ENCODE measurements around the gene SOWAHC. TPM values are rescaled to one million over a fixed set of nuclear protein-coding genes. Genes with fewer than 3 reads are reported as not detected.
"Not testable (repeated sequence)": the region's sequence is repeated elsewhere in the genome, so short reads cannot be mapped to it uniquely, and the experiment has no call there.

Gene SOWAHC
- polyA plus RNA-seq, 1 experiment, result 5.2 TPM

DNA sequence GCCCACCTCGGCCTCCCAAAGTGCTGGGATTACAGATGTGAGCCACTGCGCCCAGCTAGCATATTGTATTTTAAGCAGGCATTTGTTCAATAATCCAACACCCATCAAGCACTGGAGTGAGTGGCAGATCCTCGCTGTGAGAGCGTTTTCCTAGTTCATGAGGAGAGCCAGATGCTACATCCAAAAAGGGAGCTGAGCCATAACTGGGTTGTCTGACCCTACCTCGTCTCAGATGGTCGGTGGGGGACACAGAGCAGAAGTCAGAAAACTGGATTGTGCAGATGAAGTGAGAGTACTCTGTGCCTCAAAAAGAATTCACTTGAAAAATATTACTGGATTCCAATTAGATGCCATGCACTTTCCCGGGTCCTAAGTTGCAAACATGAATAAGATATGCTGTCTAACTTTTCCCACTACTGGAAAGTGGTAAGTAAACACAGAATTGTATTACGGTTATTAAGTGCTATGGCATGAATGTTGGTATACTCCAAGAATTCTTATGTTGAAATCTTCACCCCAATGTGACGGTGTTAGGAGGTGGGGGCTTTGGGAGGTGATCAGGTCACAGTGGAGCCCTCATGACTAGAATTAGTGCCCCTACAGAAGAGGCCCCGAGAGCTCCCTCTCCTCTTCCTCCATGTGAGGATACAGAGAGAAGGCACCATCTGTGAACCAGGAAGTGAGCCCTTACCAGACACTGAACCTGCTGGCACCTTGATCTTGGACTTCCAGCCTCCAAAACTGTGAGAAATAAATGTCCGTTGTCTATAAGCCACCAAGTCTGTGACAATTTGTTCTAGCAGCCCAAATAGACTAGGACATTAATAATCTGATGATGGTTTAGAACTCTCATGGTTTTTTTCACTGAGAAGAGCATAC is 21.5 kb downstream of the SOWAHC start:
- H3K36me3 ChIP-seq (ENCODE audit: control insufficient read depth, insufficient read depth, low read length), result no peaks in the 10 kb centered on the region
- no peaks in the 10 kb centered on the region for H3K27me3 ChIP-seq (ENCODE audit: control insufficient read depth, insufficient read depth, low read length)
- CTCF ChIA-PET, result interaction anchor here (1.4 kb wide), 1 partner anchor 22 kb away, joined by 6 read pairs; the partner anchor contains the start of genes SEPTIN10 and SOWAHC
- H3K4me3 ChIP-seq (ENCODE audit: low read depth, low read length), result no peak overlapping the region
- no peak for DNase-seq (ENCODE audit: low read depth)
- no peak for TF ChIP-seq CTCF (IDR thresholded peaks at IDR 0.05; ENCODE audit: insufficient read depth, low read depth, low read length)
- POLR2A ChIA-PET, result no interaction called here

DNA sequence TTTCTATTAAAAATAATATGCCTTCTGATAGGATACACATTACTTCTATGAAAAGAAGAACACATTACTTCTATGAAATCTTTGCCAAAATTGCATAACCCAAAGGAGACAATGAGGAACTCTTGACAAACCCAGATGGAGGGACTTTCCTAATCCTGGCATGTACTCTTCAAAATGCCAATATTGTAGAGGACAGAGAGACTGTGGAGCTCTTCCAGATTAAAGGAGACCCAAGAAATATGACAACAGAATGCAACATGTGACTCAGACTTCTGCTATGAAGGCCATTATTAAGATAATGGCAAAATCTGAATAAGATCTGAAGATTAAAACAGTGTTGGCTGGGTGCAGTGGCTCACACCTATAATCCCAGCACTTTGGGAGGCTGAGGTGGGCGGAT is 22.2 kb downstream of the SOWAHC start:
- TF ChIP-seq CTCF (IDR thresholded peaks at IDR 0.05; ENCODE audit: insufficient read depth, low read depth, low read length), result no peak
- POLR2A ChIA-PET, result no interaction called here
- no peak for DNase-seq (ENCODE audit: low read depth)
- CTCF ChIA-PET, result interaction anchor here (1.4 kb wide), 1 partner anchor 22 kb away, joined by 6 read pairs; the partner anchor contains the start of genes SEPTIN10 and SOWAHC
- H3K36me3 ChIP-seq (ENCODE audit: control insufficient read depth, insufficient read depth, low read length), result no peaks in the 10 kb centered on the region
- H3K27me3 ChIP-seq (ENCODE audit: control insufficient read depth, insufficient read depth, low read length), result no peaks in the 10 kb centered on the region
- no peak overlapping the region for H3K4me3 ChIP-seq (ENCODE audit: low read depth, low read length)

- no peaks in the 10 kb centered on the region for H3K27me3 ChIP-seq (ENCODE audit: control insufficient read depth, insufficient read depth, low read length)
- ChIA-PET CTCF (no interaction called here), POLR2A (no interaction called here)
- no peak overlapping the region for H3K4me3 ChIP-seq (ENCODE audit: low read depth, low read length)
- no peaks in the 10 kb centered on the region for H3K36me3 ChIP-seq (ENCODE audit: control insufficient read depth, insufficient read depth, low read length)
- TF ChIP-seq CTCF (IDR thresholded peaks at IDR 0.05; ENCODE audit: insufficient read depth, low read depth, low read length), result no peak
- DNase-seq (ENCODE audit: low read depth), result no peak
Observed at GRCh38 chr2:109637749-109638570, 23.8 kb downstream of the SOWAHC start.

- no peak for DNase-seq (ENCODE audit: low read depth)
- no peaks in the 10 kb centered on the region for H3K36me3 ChIP-seq (ENCODE audit: control insufficient read depth, insufficient read depth, low read length)
- TF ChIP-seq CTCF (IDR thresholded peaks at IDR 0.05; ENCODE audit: insufficient read depth, low read depth, low read length), result no peak
- POLR2A ChIA-PET, result no interaction called here
- H3K4me3 ChIP-seq (ENCODE audit: low read depth, low read length), result no peak overlapping the region
- no peaks in the 10 kb centered on the region for H3K27me3 ChIP-seq (ENCODE audit: control insufficient read depth, insufficient read depth, low read length)
- CTCF ChIA-PET, result no interaction called here
Observed at GRCh38 chr2:109638795-109639194, 24.6 kb downstream of the SOWAHC start.

DNA sequence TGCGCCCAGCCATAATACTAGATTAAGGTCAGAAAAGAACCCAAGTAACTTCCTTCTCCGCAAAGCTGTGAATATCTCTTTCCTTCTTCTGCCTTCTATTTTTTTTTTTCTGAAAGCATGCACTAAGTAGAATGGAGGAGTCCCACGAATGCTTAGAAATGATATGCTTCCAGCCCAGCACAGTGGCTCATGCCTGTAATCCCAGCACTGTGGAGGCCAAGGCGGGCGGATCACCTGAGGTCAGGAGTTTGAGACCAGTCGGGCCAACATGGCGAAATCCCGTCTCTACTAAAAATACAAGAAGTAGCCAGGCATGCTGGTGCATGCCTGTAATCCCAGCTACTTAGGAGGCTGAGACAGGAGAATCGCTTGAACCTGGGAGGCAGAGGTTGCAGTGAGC is 25.8 kb downstream of the SOWAHC start:
- DNase-seq (ENCODE audit: low read depth); H3K4me3 ChIP-seq (ENCODE audit: low read depth, low read length); H3K27me3 ChIP-seq (ENCODE audit: control insufficient read depth, insufficient read depth, low read length); POLR2A ChIA-PET; H3K36me3 ChIP-seq (ENCODE audit: control insufficient read depth, insufficient read depth, low read length); CTCF ChIA-PET: not testable (repeated sequence)
